ENCODE measurements around the gene C4orf36. TPM values are rescaled to one million over a fixed set of nuclear protein-coding genes. Genes with fewer than 3 reads are reported as not detected.

The C4orf36 gene
- total and polyA plus RNA-seq, 2 donors (not counting 3 experiments of a cell fraction or from before 2014, with no cell fraction given), result 0.66 TPM; not detected in 1

- ChIA-PET CTCF (interaction anchor here (2.2 kb wide), 1 partner anchor 13 kb away, joined by 9 read pairs; no protein-coding TSS in a partner anchor), POLR2A (no interaction called here)
- H3K9me3 ChIP-seq (replicated peaks; ENCODE audit: control insufficient read depth, insufficient read depth, low read length), result no peaks in the 10 kb centered on the region
- no peaks in the 10 kb centered on the region for H3K79me2 ChIP-seq (ENCODE audit: control insufficient read depth, insufficient read depth, low read length)
- H3K27ac ChIP-seq (ENCODE audit: insufficient read depth, low read depth, low read length), result no peak overlapping the region
- H3K4me2 ChIP-seq (ENCODE audit: insufficient read depth, low read length), result no peak overlapping the region
- FAIRE-seq (no peak), DNase-seq (ENCODE audit: low read depth, low spot score) (no peak)
- no TSS peak for BruUV-seq (replicated peaks)
- H4K20me1 ChIP-seq (replicated peaks; ENCODE audit: control insufficient read depth, extremely low read depth, insufficient read depth, low read length), result no peaks in the 10 kb centered on the region
- no peaks in the 10 kb centered on the region for H3K9me1 ChIP-seq (replicated peaks; ENCODE audit: control insufficient read depth, extremely low read depth, insufficient read depth, low read length)
- dilution Hi-C loops (cut with MboI; ENCODE audit: extremely low pct_ligation_motif_present, low sequenced_read_pairs) (loop anchor here (25.0 kb wide), 1 partner anchor 202 kb away; no protein-coding TSS in a partner anchor), intact Hi-C loops (cut with micrococcal nuclease) (no loop called here)
- no peak overlapping the region for H2AFZ ChIP-seq (ENCODE audit: low read depth, low read length)
- H3K9ac ChIP-seq (replicated peaks; ENCODE audit: extremely low read depth, insufficient read depth, low read length), result no peak overlapping the region
- no peaks in the 10 kb centered on the region for H3K27me3 ChIP-seq (ENCODE audit: control insufficient read depth in 2 of 2, insufficient read depth in 2 of 2, low read length in 2 of 2)
- H3K36me3 ChIP-seq (ENCODE audit: control insufficient read depth in 2 of 2, extremely low read depth in 1 of 2, insufficient read depth in 2 of 2, low read length in 2 of 2), result no peaks in the 10 kb centered on the region
- no peak overlapping the region for H3K4me3 ChIP-seq (replicated peaks in 1 of 3; ENCODE audit: insufficient read depth in 1 of 3, low read depth in 1 of 3, low read length in 3 of 3)
- no peaks in the 10 kb centered on the region for H3K4me1 ChIP-seq (ENCODE audit: control insufficient read depth, extremely low read depth, insufficient read depth, low read length)
- TF ChIP-seq MYC (IDR thresholded peaks at IDR 0.05; ENCODE audit: low read depth, low read length), result no peak
- TF ChIP-seq MAX (IDR thresholded peaks at IDR 0.05; ENCODE audit: insufficient read depth, insufficient read length), result no peak
- TF ChIP-seq POLR2A (IDR thresholded peaks at IDR 0.05; ENCODE audit: low read depth, low read length), result no peak
- TF ChIP-seq FOS (IDR thresholded peaks at IDR 0.05; ENCODE audit: borderline replicate concordance, insufficient read depth, low read length), result no peak
- no peak for TF ChIP-seq EZH2 (IDR thresholded peaks at IDR 0.05; ENCODE audit: borderline replicate concordance, low read depth, low read length, severe bottlenecking)
- no peak for TF ChIP-seq CTCF (IDR thresholded peaks at IDR 0.05; ENCODE audit: extremely low read depth in 1 of 2, insufficient read depth in 1 of 2, low read depth in 1 of 2, low read length in 2 of 2)
- no peak for TF ChIP-seq GATA2 (IDR thresholded peaks at IDR 0.05; ENCODE audit: insufficient read depth, insufficient read length, low read depth, low read length)
- TF ChIP-seq POLR2AphosphoS5 (IDR thresholded peaks at IDR 0.05; ENCODE audit: insufficient read depth, low read depth, low read length), result no peak
- no peak for TF ChIP-seq JUN (IDR thresholded peaks at IDR 0.05; ENCODE audit: borderline replicate concordance, insufficient read depth, insufficient read length, low read depth)
Observed at GRCh38 chr4:86910369-86910768, 18.1 kb upstream of the C4orf36 start.
